MM.1S (cell line): ENCODE data around the gene MUC5B.

Experiments
- DNase-seq: peaks from one replicate; pipeline ENCODE4 v3.0.0-alpha.2; 2015
- H2AFZ ChIP-seq: fragments of 300-600 bp; sonication (generic); 2 replicates; pipeline ENCODE4 v1.6.0; 2016; ENCODE audit warnings: antibody characterized with exemption, low read length
- H3F3A ChIP-seq: fragments of 300-600 bp; sonication (generic); 2 replicates; pipeline ENCODE4 v1.6.1; 2016; ENCODE audit warnings: mild to moderate bottlenecking, antibody characterized with exemption, low read length, moderate library complexity, mixed read lengths; ENCODE audit not compliant: insufficient read depth
- H3K27ac ChIP-seq: fragments of 300-600 bp; sonication (generic); 2 replicates; pipeline ENCODE4 v1.5.1; 2016; ENCODE audit warnings: mild to moderate bottlenecking, low read length
- H3K27me3 ChIP-seq: fragments of 300-600 bp; sonication (generic); replicated peaks from 2 replicates; pipeline ENCODE4 v1.6.0; 2016; ENCODE audit warnings: low read length; ENCODE audit not compliant: insufficient read depth
- H3K36me3 ChIP-seq: fragments of 300-600 bp; sonication (generic); replicated peaks from 2 replicates; pipeline ENCODE4 v1.6.1; 2016; ENCODE audit warnings: mild to moderate bottlenecking, low read length, mixed read lengths; ENCODE audit not compliant: insufficient read depth
- H3K4me1 ChIP-seq: fragments of 300-600 bp; sonication (generic); 2 replicates; pipeline ENCODE4 v1.6.1; 2016; ENCODE audit warnings: low read length, mixed read lengths
- H3K4me2 ChIP-seq: fragments of 300-600 bp; sonication (generic); 2 replicates; pipeline ENCODE4 v1.6.0; 2016; ENCODE audit warnings: low read depth, low read length
- H3K4me3 ChIP-seq: fragments of 300-600 bp; sonication (generic); 2 replicates; pipeline ENCODE4 v1.5.1; 2016; ENCODE audit warnings: low read length, mixed read lengths
- H3K79me2 ChIP-seq: fragments of 300-600 bp; sonication (generic); 2 replicates; pipeline ENCODE4 v1.6.1; 2016; ENCODE audit warnings: mixed run types, low read length, mixed read lengths
- H3K9ac ChIP-seq: fragments of 300-600 bp; sonication (generic); 2 replicates; pipeline ENCODE4 v1.6.1; 2016; ENCODE audit warnings: low read length, mixed read lengths
- H3K9me2 ChIP-seq: fragments of 300-600 bp; sonication (generic); replicated peaks from 2 replicates; pipeline ENCODE4 v1.6.1; 2016; ENCODE audit warnings: mild to moderate bottlenecking, low read length, mixed read lengths; ENCODE audit not compliant: insufficient read depth
- H3K9me3 ChIP-seq: fragments of 300-600 bp; sonication (generic); replicated peaks from 2 replicates; pipeline ENCODE4 v1.6.1; 2016; ENCODE audit warnings: mild to moderate bottlenecking, low read length, mixed read lengths; ENCODE audit not compliant: insufficient read depth
- H4K20me1 ChIP-seq: fragments of 300-600 bp; sonication (generic); 2 replicates; pipeline ENCODE4 v1.6.1; 2016; ENCODE audit warnings: mild to moderate bottlenecking, low read length, moderate library complexity, mixed read lengths; ENCODE audit not compliant: insufficient read depth
- EZH2 ChIP-seq: fragments of 300-600 bp; sonication (generic); optimal IDR thresholded peaks from 2 replicates; pipeline ENCODE3; 2017; ENCODE audit warnings: low read depth, mild to moderate bottlenecking, antibody characterized with exemption, low read length, mixed read lengths
- EZH2phosphoT487 ChIP-seq: fragments of 300-600 bp; sonication (generic); IDR thresholded peaks from 2 replicates; pipeline ENCODE4 v1.6.1; 2018; ENCODE audit warnings: antibody characterized with exemption, low read length
- TF ChIP-seq, protein P1 (sequence below): fragments of 300-600 bp; sonication (generic); IDR thresholded peaks from 2 replicates; pipeline ENCODE4 v1.5.1; 2016; ENCODE audit warnings: antibody characterized with exemption, low read length, mixed read lengths

Gene MUC5B

DNA sequence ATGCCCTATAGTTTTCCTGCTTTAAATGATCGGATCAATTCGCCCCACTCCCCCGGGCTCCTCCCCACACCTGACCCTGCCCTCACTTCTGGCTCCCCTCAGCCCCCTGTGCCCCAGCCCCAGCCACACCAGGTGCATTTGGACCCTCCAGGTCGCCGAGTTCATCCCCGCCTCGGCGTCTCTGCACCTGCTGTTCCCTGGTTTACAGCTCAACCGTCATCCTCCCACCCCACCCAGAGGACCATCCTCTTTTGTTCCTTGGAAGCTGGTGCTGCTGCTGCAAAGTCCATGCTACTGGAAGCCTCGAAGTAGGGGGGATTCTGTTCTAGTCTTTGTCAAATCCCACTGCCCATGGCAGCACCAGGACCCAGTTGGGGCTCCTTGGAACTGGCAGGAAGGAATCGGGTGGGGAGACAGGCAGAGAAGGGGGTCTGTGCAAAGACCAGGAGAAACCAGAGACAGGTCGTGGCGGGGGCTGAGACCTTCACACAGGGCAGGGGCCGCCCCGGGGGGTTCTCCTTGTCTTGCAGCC, 4.5 kb upstream of the MUC5B start:
- DNase-seq: no peak
- Histone ChIP-seq H2AFZ (no peak overlapping the region), H3K27ac (no peak overlapping the region), H4K20me1 (no peaks in the 10 kb centered on the region), H3K9ac (no peak overlapping the region), H3K9me2 (no peaks in the 10 kb centered on the region), H3K79me2 (no peaks in the 10 kb centered on the region), H3K36me3 (no peaks in the 10 kb centered on the region), H3F3A (no peaks in the 10 kb centered on the region), H3K4me2 (no peak overlapping the region), H3K4me3 (no peak overlapping the region), H3K9me3 (no peaks in the 10 kb centered on the region), H3K4me1 (no peaks in the 10 kb centered on the region), H3K27me3 (peaks cover 94% of the 10 kb centered on the region)
- TF ChIP-seq EZH2phosphoT487: no peak
- TF ChIP-seq EZH2: no peak
- TF ChIP-seq, protein P1, sequence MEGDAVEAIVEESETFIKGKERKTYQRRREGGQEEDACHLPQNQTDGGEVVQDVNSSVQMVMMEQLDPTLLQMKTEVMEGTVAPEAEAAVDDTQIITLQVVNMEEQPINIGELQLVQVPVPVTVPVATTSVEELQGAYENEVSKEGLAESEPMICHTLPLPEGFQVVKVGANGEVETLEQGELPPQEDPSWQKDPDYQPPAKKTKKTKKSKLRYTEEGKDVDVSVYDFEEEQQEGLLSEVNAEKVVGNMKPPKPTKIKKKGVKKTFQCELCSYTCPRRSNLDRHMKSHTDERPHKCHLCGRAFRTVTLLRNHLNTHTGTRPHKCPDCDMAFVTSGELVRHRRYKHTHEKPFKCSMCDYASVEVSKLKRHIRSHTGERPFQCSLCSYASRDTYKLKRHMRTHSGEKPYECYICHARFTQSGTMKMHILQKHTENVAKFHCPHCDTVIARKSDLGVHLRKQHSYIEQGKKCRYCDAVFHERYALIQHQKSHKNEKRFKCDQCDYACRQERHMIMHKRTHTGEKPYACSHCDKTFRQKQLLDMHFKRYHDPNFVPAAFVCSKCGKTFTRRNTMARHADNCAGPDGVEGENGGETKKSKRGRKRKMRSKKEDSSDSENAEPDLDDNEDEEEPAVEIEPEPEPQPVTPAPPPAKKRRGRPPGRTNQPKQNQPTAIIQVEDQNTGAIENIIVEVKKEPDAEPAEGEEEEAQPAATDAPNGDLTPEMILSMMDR: no peak

DNA sequence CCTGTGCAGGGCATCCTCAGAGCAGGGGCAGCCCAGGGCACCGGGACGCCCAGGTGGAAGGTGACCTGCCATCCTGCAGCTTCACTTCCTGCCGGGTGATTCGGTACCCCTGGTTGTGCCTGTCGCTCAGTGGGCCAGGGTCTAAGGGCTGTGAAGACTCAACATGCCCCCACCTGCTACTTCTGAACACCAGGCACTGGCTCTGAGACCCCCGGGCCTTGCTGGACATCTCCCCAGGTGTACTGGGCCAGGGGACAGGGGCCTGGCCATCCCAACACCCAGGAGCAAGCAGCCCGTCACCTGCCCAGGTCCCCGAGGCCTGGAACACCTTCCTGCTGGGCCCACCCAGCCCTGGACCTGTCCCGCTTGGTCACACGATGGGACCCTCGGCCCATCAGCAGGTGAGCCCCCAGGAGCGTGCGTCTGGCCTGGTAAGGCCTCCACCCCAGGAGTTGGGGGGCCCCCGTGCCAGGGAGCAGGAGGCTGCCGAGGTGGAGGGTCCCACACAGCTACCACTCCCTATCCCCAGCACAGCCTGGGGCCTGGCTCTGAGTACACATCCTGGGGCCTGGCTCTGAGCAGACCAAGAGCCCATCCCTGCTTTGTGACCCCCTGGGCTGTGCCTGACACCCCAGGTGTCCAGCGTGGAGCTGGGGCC, 3.9 kb upstream of the MUC5B start:
- Histone ChIP-seq H3F3A (no peaks in the 10 kb centered on the region), H3K9me3 (no peaks in the 10 kb centered on the region), H3K79me2 (no peaks in the 10 kb centered on the region), H3K27ac (no peak overlapping the region), H4K20me1 (no peaks in the 10 kb centered on the region), H3K27me3 (peaks cover 88% of the 10 kb centered on the region), H3K4me3 (no peak overlapping the region), H3K36me3 (no peaks in the 10 kb centered on the region), H2AFZ (no peak overlapping the region), H3K4me2 (no peak overlapping the region), H3K4me1 (no peaks in the 10 kb centered on the region), H3K9me2 (no peaks in the 10 kb centered on the region), H3K9ac (no peak overlapping the region)
- no peak for DNase-seq
- TF ChIP-seq EZH2: no peak
- no peak for TF ChIP-seq EZH2phosphoT487
- TF ChIP-seq, protein P1: no peak

DNA sequence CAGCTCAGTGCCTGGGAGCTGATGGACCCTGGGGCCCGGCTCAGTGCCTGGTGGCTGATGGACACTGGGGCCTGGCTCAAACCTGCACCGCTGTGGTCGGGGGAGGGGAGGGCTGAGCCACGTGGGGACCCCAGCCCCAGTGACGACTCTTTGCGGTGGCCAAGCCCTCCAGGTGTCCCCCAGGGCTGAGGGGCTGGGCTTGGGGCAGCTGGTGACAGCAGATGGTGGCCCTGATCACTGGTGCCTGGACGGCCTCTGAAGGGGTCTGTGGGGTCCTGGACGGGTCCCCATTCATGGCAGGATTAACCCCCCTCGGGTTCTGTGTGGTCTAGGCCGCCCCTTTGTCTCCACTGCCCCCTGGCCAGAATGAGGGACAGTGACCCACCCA, 3.4 kb upstream of the MUC5B start:
- Histone ChIP-seq H4K20me1 (no peaks in the 10 kb centered on the region), H3K4me3 (no peak overlapping the region), H3K27me3 (peaks cover 82% of the 10 kb centered on the region), H3K9ac (no peak overlapping the region), H3K4me2 (no peak overlapping the region), H3F3A (no peaks in the 10 kb centered on the region), H3K79me2 (no peaks in the 10 kb centered on the region), H3K9me3 (no peaks in the 10 kb centered on the region), H3K9me2 (no peaks in the 10 kb centered on the region), H3K36me3 (no peaks in the 10 kb centered on the region), H3K4me1 (no peaks in the 10 kb centered on the region), H3K27ac (no peak overlapping the region), H2AFZ (no peak overlapping the region)
- TF ChIP-seq EZH2 (no peak), EZH2phosphoT487 (no peak)
- TF ChIP-seq, protein P1: no peak
- DNase-seq: no peak
